Measurements from ENCODE around the gene CRTAC1. TPM values are rescaled to one million over a fixed set of nuclear protein-coding genes. Genes with fewer than 3 reads are reported as not detected.

Gene CRTAC1
- total RNA-seq, 1 experiment from 2014 or later, result 0.46 TPM

DNA sequence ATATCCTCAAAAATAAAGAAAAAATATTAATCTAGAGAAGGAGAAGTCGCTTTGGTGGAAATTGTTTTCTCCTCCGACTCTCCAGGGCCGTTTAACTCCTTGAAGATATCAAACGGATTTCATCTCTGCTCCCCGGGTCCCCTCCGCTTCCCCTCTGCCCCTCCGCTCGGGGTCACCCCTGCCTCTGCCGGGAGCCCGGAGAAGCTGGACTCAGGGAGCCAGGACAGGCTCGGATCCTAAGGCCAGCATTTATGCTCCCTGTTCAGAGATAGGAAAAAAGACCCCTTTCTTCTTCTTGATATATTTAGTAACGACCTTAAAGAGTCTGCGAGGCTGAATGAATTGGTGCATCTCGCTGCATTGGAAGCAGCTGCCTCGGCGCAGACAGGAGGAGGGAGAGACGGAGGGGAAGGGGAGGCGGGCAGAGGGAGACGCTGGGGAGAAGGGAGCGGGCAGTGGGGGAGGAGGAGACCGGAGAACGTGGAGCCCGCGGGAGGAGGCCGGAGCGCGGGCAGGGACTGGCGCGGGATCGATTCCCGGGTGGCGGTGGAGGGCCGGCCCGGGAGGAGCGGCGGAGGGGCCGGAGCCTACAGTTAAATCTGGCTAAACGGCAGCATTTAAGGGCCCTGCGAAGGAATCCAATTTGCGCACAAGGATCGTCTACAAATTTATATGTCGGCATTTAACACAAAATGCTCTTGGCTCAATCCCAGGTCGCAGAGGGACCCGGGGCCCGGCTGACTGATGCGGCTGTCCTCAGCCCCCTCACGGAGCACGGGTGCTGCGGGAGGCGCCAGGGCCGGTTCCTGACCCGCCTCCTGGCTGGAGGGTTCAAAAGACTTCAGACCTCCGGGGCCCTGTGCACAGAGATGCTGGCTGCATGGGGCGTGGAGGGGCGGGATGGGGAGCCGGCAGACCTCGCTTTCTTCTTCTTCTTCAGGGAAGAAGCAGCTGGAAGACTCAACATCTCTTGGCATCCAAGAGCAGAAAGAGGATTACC lies 55.6 kb downstream of the CRTAC1 start:
- Histone ChIP-seq H3K9ac (ENCODE audit: extremely low read depth, insufficient read length, low read length) (no peak overlapping the region), H3K23ac (ENCODE audit: insufficient read length, low read depth, low read length) (no peak overlapping the region), H2BK120ac (ENCODE audit: low read depth, low read length, poor library complexity, severe bottlenecking) (no peak overlapping the region), H2BK15ac (ENCODE audit: low read depth, low read length) (no peak overlapping the region), H4K5ac (ENCODE audit: insufficient read length, low read depth, low read length) (no peak overlapping the region), H4K8ac (replicated peaks; ENCODE audit: insufficient read length, low read depth, low read length) (no peak overlapping the region), H3K79me2 (ENCODE audit: insufficient read depth, low read length) (no peaks in the 10 kb centered on the region), H3K18ac (ENCODE audit: insufficient read length, low read depth, low read length) (no peak overlapping the region), H2BK20ac (ENCODE audit: low read depth, low read length, poor library complexity, severe bottlenecking) (no peak overlapping the region), H2BK5ac (ENCODE audit: insufficient read length, low read length) (no peak overlapping the region), H3K56ac (ENCODE audit: insufficient read length, low read depth, low read length) (no peak overlapping the region), H4K91ac (ENCODE audit: insufficient read length, low read depth, low read length) (no peak overlapping the region), H2AK5ac (ENCODE audit: insufficient read length, low read length) (no peak overlapping the region), H3T11ph (ENCODE audit: low read length) (no peak overlapping the region), H3K4me1 (ENCODE audit: insufficient read depth, low read length) (no peaks in the 10 kb centered on the region), H4K20me1 (ENCODE audit: control insufficient read depth, insufficient read depth, insufficient read length) (no peaks in the 10 kb centered on the region), H2BK12ac (ENCODE audit: insufficient read length, low read depth, low read length) (no peak overlapping the region), H3K4ac (ENCODE audit: low read depth, low read length) (no peak overlapping the region), H3K27me3 (ENCODE audit: insufficient read depth, low read length) (peaks cover 14% of the 10 kb centered on the region; the same call in 1 of the 2 replicates), H3K14ac (ENCODE audit: insufficient read depth, low read length) (no peak overlapping the region; the same call in 1 of the 2 replicates), H3K23me2 (ENCODE audit: insufficient read length, low read depth, low read length, poor library complexity, severe bottlenecking) (no peaks in the 10 kb centered on the region), H3K27ac (ENCODE audit: insufficient read length, low read depth, low read length) (no peak overlapping the region), H3K4me2 (ENCODE audit: insufficient read depth, insufficient read length, low read length) (peak overlapping the region; percentile 61), H3K79me1 (ENCODE audit: insufficient read depth, low read depth, low read length, poor library complexity, severe bottlenecking) (no peaks in the 10 kb centered on the region), H3K9me3 (ENCODE audit: control insufficient read depth, low read depth, low read length) (no peaks in the 10 kb centered on the region), H2AFZ (ENCODE audit: low read length) (no peak overlapping the region)
- TF ChIP-seq, protein P1, sequence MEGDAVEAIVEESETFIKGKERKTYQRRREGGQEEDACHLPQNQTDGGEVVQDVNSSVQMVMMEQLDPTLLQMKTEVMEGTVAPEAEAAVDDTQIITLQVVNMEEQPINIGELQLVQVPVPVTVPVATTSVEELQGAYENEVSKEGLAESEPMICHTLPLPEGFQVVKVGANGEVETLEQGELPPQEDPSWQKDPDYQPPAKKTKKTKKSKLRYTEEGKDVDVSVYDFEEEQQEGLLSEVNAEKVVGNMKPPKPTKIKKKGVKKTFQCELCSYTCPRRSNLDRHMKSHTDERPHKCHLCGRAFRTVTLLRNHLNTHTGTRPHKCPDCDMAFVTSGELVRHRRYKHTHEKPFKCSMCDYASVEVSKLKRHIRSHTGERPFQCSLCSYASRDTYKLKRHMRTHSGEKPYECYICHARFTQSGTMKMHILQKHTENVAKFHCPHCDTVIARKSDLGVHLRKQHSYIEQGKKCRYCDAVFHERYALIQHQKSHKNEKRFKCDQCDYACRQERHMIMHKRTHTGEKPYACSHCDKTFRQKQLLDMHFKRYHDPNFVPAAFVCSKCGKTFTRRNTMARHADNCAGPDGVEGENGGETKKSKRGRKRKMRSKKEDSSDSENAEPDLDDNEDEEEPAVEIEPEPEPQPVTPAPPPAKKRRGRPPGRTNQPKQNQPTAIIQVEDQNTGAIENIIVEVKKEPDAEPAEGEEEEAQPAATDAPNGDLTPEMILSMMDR (conservative IDR thresholded peaks at IDR 0.05), result no peak
- Mint-ChIP-seq H3K27ac (no peak overlapping the region), H3K36me3 (ENCODE audit: insufficient read depth in 1 of 3, low read depth in 3 of 3) (no peaks in the 10 kb centered on the region), H3K4me3 (peak overlapping the region; percentile 51 to 80), H3K9me3 (no peaks in the 10 kb centered on the region), H3K4me1 (peaks cover 5 to 11% of the 10 kb centered on the region in 2 experiments), H3K27me3 (ENCODE audit: low read depth) (peaks cover 83% of the 10 kb centered on the region)
- no peak for DNase-seq
- no CpG with 5 or more reads among the region's 57 CpGs for WGBS (ENCODE audit: extremely low coverage, insufficient read length, low lambda C conversion rate)

All from H9 (cell line).